Peyer's patch (tissue), 4 donors: Measurements from ENCODE around the gene USP3. TPM values are rescaled to one million over a fixed set of nuclear protein-coding genes. Genes with fewer than 3 reads are reported as not detected.

Experiments
- DNase-seq, 3 donors: peaks; one replicate each; pipeline ENCODE4 v3.0.0-alpha.2; 2017 to 2019
- H3K27ac ChIP-seq, 4 donors: fragments of 200-600 bp; sonication (generic); one replicate each; pipeline ENCODE4 v1.5.1; 2016 to 2019
- H3K27me3 ChIP-seq, 2 donors: fragments of 200-600 bp; sonication (generic); one replicate each; pipeline ENCODE4 v1.5.1; 2019
- H3K36me3 ChIP-seq, 3 donors: fragments of 200-600 bp; sonication (generic); one replicate each; pipeline ENCODE4 v1.5.1; 2016 to 2019
- H3K4me1 ChIP-seq, 4 donors: fragments of 200-600 bp; sonication (generic); one replicate each; pipeline ENCODE4 v1.5.1; 2016 to 2019
- H3K4me3 ChIP-seq, 4 donors: fragments of 200-600 bp; sonication (generic); 1 replicate in 3 of 4; 2 replicates in 1 of 4; pipeline ENCODE4 v1.5.1; 2016 to 2019; ENCODE audit warnings: mild to moderate bottlenecking in 1 of 4
- H3K9me3 ChIP-seq, 4 donors: fragments of 200-600 bp; sonication (generic); one replicate each; pipeline ENCODE4 v1.5.1; 2016 to 2019; ENCODE audit warnings: mild to moderate bottlenecking in 1 of 4
- POLR2A ChIP-seq, 2 donors: fragments of 450-650 bp; IDR thresholded peaks; one replicate each; pipeline ENCODE4 v1.5.1; 2017; ENCODE audit warnings: antibody characterized with exemption in 2 of 2, mild to moderate bottlenecking in 2 of 2, moderate library complexity in 2 of 2
- total RNA-seq, 4 donors: library from RNA; depleted of rRNA; stranded (reverse); fragments of >200 nt; gene quantifications; one replicate each; pipeline ENCODE4 v1.1.0, GENCODE V29; 2016
- TF ChIP-seq, protein P1 (sequence below), 6 experiments: fragments of 450-650 bp in 4 of 6; fragments of 200-600 bp in 2 of 6; sonication (generic) in 1 of 6; IDR thresholded peaks; one replicate each; pipeline ENCODE4 v1.5.1; 2017 to 2019; ENCODE audit warnings: antibody characterized with exemption in 6 of 6, mild to moderate bottlenecking in 3 of 6, moderate library complexity in 1 of 6

USP3 gene
- total RNA-seq, 4 donors from 2014 or later, result 67.8 to 86.1 (median 76.9) TPM

DNA sequence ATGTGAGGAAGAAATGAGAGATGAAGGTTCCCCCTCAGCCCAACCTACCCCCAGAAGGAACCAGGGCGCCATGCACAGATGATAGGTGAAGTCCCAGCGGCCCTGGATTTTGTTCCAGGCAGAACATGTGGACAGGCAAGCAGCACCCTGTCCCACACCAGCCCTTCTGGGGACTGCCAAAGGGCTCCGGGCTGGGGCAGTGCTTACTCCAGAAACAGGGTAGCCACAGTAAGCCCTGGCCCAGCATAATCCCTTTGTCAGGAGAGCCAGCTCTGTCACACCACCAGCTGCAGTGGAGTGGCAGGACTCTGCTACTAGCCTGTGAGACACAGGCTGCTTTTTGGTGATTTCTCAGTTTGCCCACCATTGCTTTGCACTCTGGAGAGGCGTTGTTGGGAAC, 99.1 kb downstream of the USP3 start:
- no peak overlapping the region for H3K4me3 ChIP-seq
- TF ChIP-seq, protein P1, sequence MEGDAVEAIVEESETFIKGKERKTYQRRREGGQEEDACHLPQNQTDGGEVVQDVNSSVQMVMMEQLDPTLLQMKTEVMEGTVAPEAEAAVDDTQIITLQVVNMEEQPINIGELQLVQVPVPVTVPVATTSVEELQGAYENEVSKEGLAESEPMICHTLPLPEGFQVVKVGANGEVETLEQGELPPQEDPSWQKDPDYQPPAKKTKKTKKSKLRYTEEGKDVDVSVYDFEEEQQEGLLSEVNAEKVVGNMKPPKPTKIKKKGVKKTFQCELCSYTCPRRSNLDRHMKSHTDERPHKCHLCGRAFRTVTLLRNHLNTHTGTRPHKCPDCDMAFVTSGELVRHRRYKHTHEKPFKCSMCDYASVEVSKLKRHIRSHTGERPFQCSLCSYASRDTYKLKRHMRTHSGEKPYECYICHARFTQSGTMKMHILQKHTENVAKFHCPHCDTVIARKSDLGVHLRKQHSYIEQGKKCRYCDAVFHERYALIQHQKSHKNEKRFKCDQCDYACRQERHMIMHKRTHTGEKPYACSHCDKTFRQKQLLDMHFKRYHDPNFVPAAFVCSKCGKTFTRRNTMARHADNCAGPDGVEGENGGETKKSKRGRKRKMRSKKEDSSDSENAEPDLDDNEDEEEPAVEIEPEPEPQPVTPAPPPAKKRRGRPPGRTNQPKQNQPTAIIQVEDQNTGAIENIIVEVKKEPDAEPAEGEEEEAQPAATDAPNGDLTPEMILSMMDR (IDR thresholded peaks at IDR 0.05), result no peak
- TF ChIP-seq POLR2A (IDR thresholded peaks at IDR 0.05), result no peak
- peaks cover 0 to 12% (median 0%) of the 10 kb centered on the region in 3 donors for H3K36me3 ChIP-seq
- no peak overlapping the region for H3K27ac ChIP-seq
- no peaks in the 10 kb centered on the region for H3K9me3 ChIP-seq
- no peak for DNase-seq
- H3K4me1 ChIP-seq, result peaks cover 0 to 18% (median 10%) of the 10 kb centered on the region in 4 donors
- H3K27me3 ChIP-seq, result no peaks in the 10 kb centered on the region

DNA sequence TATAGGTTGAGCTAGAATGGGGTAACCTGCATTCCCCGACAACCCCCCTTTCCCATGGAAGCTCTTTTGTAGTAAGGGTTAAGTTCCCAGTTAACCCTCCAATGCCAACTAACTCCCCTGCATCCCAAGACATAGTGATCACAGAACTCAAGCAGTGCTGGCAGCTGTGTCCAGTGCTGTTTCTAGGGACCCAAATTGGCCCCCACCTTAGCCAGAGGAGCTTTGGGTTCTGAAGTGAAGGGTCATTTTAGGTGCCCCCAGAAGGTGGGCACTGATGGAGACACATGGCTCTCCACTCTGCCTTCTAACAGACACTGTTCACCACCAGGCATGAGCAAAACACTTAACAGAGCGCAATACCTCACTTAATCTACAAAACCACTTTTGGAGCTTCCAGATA, 99.9 kb downstream of the USP3 start:
- no peak for DNase-seq
- Histone ChIP-seq H3K36me3 (peaks cover 0 to 20% (median 0%) of the 10 kb centered on the region in 3 donors), H3K27ac (no peak overlapping the region), H3K27me3 (no peaks in the 10 kb centered on the region), H3K9me3 (no peaks in the 10 kb centered on the region), H3K4me1 (peaks cover 0 to 18% (median 8%) of the 10 kb centered on the region in 4 donors), H3K4me3 (no peak overlapping the region)
- TF ChIP-seq, protein P1 (IDR thresholded peaks at IDR 0.05), result no peak
- no peak for TF ChIP-seq POLR2A (IDR thresholded peaks at IDR 0.05)

DNA sequence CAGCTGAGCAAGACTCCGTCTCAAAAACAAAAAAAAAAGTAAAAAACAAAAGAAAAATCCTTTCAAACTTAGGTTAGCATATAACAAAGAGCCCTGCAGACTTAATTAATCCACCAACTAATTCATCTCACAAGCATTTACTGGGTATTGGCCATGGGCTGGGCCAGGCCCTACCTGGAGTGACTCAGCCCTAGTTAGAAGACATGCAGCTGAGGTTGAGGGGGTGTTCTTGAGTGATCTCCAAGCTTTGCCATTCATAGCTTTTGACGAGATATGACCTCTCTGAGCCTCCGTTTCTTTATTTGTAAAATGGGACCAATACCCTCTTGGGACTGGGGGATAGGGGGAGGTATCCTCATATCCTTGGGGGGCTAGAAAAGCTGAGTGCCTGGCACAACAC, 100.6 kb downstream of the USP3 start:
- no peak for DNase-seq
- no peak overlapping the region for H3K27ac ChIP-seq

DNA sequence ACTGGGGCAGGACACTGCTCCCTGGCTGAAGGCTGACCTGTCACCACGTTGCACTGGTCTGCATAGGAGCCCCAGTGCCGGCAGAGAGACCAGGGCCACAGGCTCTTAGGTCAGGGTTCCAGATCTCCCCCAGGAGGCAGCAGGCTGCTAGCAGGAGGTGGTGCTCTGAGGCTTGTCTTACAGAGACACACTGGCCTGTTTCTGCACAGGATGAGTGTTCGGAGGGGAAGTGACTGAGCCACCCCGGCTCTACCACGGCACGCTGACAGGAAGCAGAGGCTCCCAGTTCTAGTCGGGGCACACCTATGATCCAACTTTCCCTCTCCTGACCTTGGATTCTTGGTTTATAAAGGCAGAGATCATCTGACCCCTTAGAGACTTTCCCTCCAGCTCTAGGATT, 101.4 kb downstream of the USP3 start:
- H3K36me3 ChIP-seq, result peaks cover 0 to 23% (median 0%) of the 10 kb centered on the region in 3 donors
- TF ChIP-seq, protein P1 (IDR thresholded peaks at IDR 0.05), result no peak
- no peak for TF ChIP-seq POLR2A (IDR thresholded peaks at IDR 0.05)
- DNase-seq, result peak in 2 of 3 donors; percentile 59 to 75
- H3K27me3 ChIP-seq, result no peaks in the 10 kb centered on the region
- no peaks in the 10 kb centered on the region for H3K9me3 ChIP-seq
- H3K27ac ChIP-seq, result peak overlapping the region in 3 of 4 donors; percentile 44 to 49 (median 47)
- peaks cover 6 to 23% (median 16%) of the 10 kb centered on the region in 4 donors for H3K4me1 ChIP-seq
- no peak overlapping the region for H3K4me3 ChIP-seq

More for the DNA sequence above, 100.6 kb downstream of the USP3 start:
- no peak for TF ChIP-seq POLR2A (IDR thresholded peaks at IDR 0.05)
- TF ChIP-seq, protein P1 (IDR thresholded peaks at IDR 0.05), result no peak
- peaks cover 0 to 23% (median 0%) of the 10 kb centered on the region in 3 donors for H3K36me3 ChIP-seq
- no peak overlapping the region for H3K4me3 ChIP-seq
- no peaks in the 10 kb centered on the region for H3K9me3 ChIP-seq
- peaks cover 0 to 18% (median 9%) of the 10 kb centered on the region in 4 donors for H3K4me1 ChIP-seq
- H3K27me3 ChIP-seq, result no peaks in the 10 kb centered on the region

DNA sequence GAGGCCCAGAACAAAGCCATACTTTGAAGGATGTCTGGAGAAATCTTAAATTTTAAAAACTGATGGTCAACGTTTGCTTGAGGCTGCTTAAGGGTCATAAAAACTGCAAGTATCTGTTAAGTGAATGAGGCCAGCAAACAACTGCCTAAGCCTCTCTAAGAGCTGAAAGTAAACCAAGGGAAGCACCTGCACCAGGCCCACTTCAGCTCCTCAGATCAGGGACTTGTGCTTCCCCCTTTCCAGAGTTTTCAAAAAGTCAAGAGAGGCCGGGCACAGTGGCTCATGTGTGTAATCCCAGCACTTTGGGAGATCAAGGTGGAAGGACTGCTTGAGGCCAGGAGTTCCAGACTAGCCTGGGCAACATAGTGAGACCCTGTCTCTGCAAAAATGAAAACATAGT, 101.9 kb downstream of the USP3 start:
- Histone ChIP-seq H3K9me3 (no peaks in the 10 kb centered on the region), H3K27ac (peak overlapping the region in 3 of 4 donors; percentile 44 to 49 (median 47)), H3K36me3 (peaks cover 0 to 24% (median 0%) of the 10 kb centered on the region in 3 donors), H3K4me1 (peaks cover 6 to 21% (median 19%) of the 10 kb centered on the region in 4 donors), H3K27me3 (no peaks in the 10 kb centered on the region), H3K4me3 (no peak overlapping the region)
- TF ChIP-seq, protein P1 (IDR thresholded peaks at IDR 0.05), result no peak
- TF ChIP-seq POLR2A (IDR thresholded peaks at IDR 0.05), result no peak
- no peak for DNase-seq
